Omental fat pad (tissue), 4 donors: ENCODE results near the gene ING3. TPM values are rescaled to one million over a fixed set of nuclear protein-coding genes. Genes with fewer than 3 reads are reported as not detected.
"Not testable (repeated sequence)": the region's sequence is repeated elsewhere in the genome, so short reads cannot be mapped to it uniquely, and the experiment has no call there.

Source experiments
- ATAC-seq: fragments of 150-250 bp; one replicate; pipeline ENCODE4 v1.9.1; 2016; ENCODE audit warnings: mild to moderate bottlenecking, moderate library complexity; ENCODE audit not compliant: low FRiP score
- DNase-seq: peaks from one replicate; pipeline ENCODE4 v3.0.0-alpha.2; 2019; ENCODE audit warnings: low spot score
- total RNA-seq, 4 donors: library from RNA; depleted of rRNA; stranded (reverse); fragments of >200 nt; gene quantifications; one replicate each; pipeline ENCODE4 v1.1.0, GENCODE V29; 2016
- TF ChIP-seq, protein P1 (sequence below), 3 donors: fragments of 450-650 bp; IDR thresholded peaks; one replicate each; pipeline ENCODE4 v1.5.1; 2016 to 2017; ENCODE audit warnings: antibody characterized with exemption in 3 of 3, mild to moderate bottlenecking in 3 of 3, moderate library complexity in 2 of 3

ING3 gene
- total RNA-seq, 4 donors from 2014 or later: 15.5 to 25.1 (median 17.1) TPM

DNA sequence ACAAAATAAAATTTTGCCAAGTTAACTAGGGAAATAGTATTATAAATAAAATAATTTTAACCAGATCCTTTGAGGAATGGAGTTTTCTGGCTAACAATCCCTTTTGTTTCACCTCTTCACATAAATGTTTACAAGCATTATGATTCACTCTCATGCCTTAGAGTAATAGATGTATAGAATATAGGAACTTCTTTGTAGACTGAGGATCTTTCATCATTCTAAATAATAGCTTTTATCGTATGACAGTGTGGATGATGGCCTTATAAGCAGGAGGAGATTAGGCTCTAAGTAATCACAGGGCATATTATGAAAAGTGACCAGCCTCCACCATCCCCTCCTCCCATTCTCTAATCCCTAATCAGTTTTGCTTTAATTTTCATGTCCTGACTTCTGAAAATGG is 13.5 kb downstream of the ING3 start:
- TF ChIP-seq, protein P1, sequence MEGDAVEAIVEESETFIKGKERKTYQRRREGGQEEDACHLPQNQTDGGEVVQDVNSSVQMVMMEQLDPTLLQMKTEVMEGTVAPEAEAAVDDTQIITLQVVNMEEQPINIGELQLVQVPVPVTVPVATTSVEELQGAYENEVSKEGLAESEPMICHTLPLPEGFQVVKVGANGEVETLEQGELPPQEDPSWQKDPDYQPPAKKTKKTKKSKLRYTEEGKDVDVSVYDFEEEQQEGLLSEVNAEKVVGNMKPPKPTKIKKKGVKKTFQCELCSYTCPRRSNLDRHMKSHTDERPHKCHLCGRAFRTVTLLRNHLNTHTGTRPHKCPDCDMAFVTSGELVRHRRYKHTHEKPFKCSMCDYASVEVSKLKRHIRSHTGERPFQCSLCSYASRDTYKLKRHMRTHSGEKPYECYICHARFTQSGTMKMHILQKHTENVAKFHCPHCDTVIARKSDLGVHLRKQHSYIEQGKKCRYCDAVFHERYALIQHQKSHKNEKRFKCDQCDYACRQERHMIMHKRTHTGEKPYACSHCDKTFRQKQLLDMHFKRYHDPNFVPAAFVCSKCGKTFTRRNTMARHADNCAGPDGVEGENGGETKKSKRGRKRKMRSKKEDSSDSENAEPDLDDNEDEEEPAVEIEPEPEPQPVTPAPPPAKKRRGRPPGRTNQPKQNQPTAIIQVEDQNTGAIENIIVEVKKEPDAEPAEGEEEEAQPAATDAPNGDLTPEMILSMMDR (IDR thresholded peaks at IDR 0.05): no peak
- DNase-seq: no peak
- ATAC-seq: no peak

DNA sequence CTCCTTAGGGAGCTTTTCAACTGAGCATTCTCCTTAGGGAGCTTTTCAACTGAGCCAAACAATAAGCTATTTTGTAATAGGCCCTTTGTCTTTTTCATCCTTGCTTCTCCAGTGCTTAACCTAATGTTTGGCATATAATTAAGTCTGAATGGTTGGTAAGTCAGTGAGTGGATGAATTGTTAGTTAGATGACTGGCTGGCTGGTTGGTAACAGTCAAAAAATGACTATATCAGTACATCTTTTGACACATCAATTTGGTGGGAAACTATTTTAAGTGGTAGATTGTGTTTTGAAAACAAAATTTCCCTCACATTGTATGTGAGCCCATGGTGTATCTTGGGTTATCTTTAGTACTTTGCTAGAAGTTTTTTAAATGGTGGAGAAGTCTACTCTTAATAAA is 16.4 kb downstream of the ING3 start:
- DNase-seq: no peak
- ATAC-seq: no peak
- TF ChIP-seq, protein P1 (IDR thresholded peaks at IDR 0.05): no peak

DNA sequence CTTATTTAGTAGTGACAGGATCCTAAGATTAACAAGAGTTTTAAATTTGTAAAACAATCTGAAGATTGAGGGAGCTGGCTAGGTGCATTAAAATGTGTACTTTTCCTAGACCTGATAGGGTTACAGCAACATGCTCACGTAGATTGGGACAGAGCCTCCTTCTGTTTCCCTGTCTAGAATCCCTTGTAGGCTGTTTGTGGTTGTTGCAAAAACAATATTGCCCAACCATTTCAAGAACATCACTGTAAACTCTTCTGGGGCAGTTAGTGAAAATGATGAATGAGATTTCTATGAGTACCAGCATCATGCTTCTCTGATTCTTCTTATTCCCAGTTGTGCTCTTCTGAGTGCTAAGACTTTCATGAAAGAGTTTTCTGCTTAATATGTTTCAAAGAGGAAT is 23.3 kb downstream of the ING3 start:
- TF ChIP-seq, protein P1 (IDR thresholded peaks at IDR 0.05): no peak
- no peak for DNase-seq
- ATAC-seq: no peak

DNA sequence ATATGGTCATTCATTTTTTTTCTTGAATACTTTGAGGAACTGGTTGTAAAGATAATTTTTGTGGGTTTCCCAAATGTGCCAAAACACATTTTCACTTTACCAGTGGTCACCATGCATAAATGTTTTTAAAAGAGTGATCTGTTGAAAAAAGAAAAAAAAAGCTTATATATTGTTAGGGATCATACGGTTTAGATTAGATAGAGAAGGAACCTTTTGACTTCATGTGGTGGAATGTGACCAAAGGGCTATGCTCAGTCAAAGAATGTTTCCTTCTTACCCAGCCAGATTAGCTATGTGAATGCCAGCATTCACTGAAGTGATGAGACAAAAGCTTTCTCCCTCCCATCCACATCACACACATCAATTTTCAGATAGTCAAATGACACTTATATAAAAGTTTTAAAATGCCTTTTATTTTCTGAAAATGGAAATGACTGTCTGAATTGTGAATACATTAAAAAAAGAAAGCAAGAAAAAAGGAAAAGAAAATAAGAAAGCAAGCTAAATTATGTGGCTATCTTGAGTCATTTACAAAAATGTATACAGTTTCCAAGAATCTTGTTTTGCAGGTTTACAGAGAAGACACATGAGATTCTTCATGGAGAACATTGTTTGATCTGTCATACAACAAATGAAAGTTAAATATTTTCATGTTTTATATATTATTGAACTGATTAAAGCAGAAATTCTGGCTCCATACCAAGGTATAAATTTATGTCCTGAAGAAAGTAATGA is 29.4 kb downstream of the ING3 start:
- ATAC-seq (no peak), DNase-seq (no peak)
- TF ChIP-seq, protein P1 (IDR thresholded peaks at IDR 0.05): no peak

- DNase-seq: no peak
- ATAC-seq: no peak
- TF ChIP-seq, protein P1 (IDR thresholded peaks at IDR 0.05): no peak
Measured at GRCh38 chr7:120981117-120981516, 30.5 kb downstream of the ING3 start.

- ATAC-seq (no peak), DNase-seq (no peak)
- TF ChIP-seq, protein P1 (IDR thresholded peaks at IDR 0.05): no peak
Measured at GRCh38 chr7:120981888-120982615, 31.5 kb downstream of the ING3 start.

GRCh38 chr7:120983592-120983991 is 33.0 kb downstream of the ING3 start:
- not testable (repeated sequence) for DNase-seq, ATAC-seq
